Measurements from ENCODE around the gene E2F3.

GRCh38 chr6:20377623-20378265, 23.9 kb upstream of the E2F3 start:
- TF ChIP-seq POLR2A (IDR thresholded peaks at IDR 0.05; ENCODE audit: low read depth, low read length) (no peak), CTCF (IDR thresholded peaks at IDR 0.05; ENCODE audit: extremely low read depth in 1 of 2, insufficient read depth in 1 of 2, low read depth in 1 of 2, low read length in 2 of 2) (no peak), POLR2AphosphoS5 (IDR thresholded peaks at IDR 0.05; ENCODE audit: insufficient read depth, low read depth, low read length) (peak; percentile 61), EZH2 (IDR thresholded peaks at IDR 0.05; ENCODE audit: borderline replicate concordance, low read depth, low read length, severe bottlenecking) (no peak), MYC (IDR thresholded peaks at IDR 0.05; ENCODE audit: low read depth, low read length) (no peak)
